ENCODE results near the gene CKAP2.

GRCh38 chr13:52421216-52421615, 34.1 kb upstream of the CKAP2 start:
- TF ChIP-seq CTCF (IDR thresholded peaks at IDR 0.05) (no peak), TEAD4 (CRISPR knock-in tag; IDR thresholded peaks at IDR 0.05) (no peak), HMGXB4 (CRISPR knock-in tag; IDR thresholded peaks at IDR 0.05) (no peak), USF2 (CRISPR knock-in tag; IDR thresholded peaks at IDR 0.05) (no peak), NR2C2 (CRISPR knock-in tag; IDR thresholded peaks at IDR 0.05) (no peak), MAX (CRISPR knock-in tag; IDR thresholded peaks at IDR 0.05) (no peak), RELA (CRISPR knock-in tag; IDR thresholded peaks at IDR 0.05; ENCODE audit: borderline replicate concordance) (no peak), ZNF232 (CRISPR knock-in tag; IDR thresholded peaks at IDR 0.05) (no peak), FOXJ3 (CRISPR knock-in tag; IDR thresholded peaks at IDR 0.05; ENCODE audit: borderline replicate concordance) (no peak), CREB1 (CRISPR knock-in tag; IDR thresholded peaks at IDR 0.05) (no peak), ZNF416 (CRISPR knock-in tag; IDR thresholded peaks at IDR 0.05) (no peak), SP1 (CRISPR knock-in tag; conservative IDR thresholded peaks at IDR 0.05) (no peak), TP53 (CRISPR knock-in tag; IDR thresholded peaks at IDR 0.05) (no peak)
